Fibroblast of lung (primary cell): ENCODE data around the gene FYB2. TPM values are rescaled to one million over a fixed set of nuclear protein-coding genes. Genes with fewer than 3 reads are reported as not detected.

Experiments used
- DNase-seq, 2 donors: peaks; one replicate each; pipeline versions ENCODE4 v3.0.0 to v3.0.0-alpha.2; 2010; ENCODE audit warnings: low read depth in 2 of 2
- H2AFZ ChIP-seq: 2 replicates; pipeline ENCODE4 v1.5.1; 2012; ENCODE audit warnings: low read length, control low read depth, inconsistent platforms
- H3K27ac ChIP-seq: 2 replicates; pipeline ENCODE4 v1.5.1; 2011; ENCODE audit warnings: low read length, control low read depth; ENCODE audit not compliant: insufficient read depth
- H3K27me3 ChIP-seq: 2 replicates; pipeline ENCODE4 v1.5.1; 2011; ENCODE audit warnings: mild to moderate bottlenecking, low read length; ENCODE audit not compliant: control insufficient read depth, insufficient read depth
- H3K36me3 ChIP-seq: 2 replicates; pipeline ENCODE4 v1.5.1; 2011; ENCODE audit warnings: low read length; ENCODE audit not compliant: control insufficient read depth, insufficient read depth
- H3K4me1 ChIP-seq: 2 replicates; pipeline ENCODE4 v1.5.1; 2011; ENCODE audit warnings: low read length; ENCODE audit not compliant: control insufficient read depth, insufficient read depth; ENCODE audit errors: extremely low read depth
- H3K4me2 ChIP-seq: 2 replicates; pipeline ENCODE4 v1.5.1; 2011; ENCODE audit warnings: low read length, control low read depth; ENCODE audit not compliant: insufficient read depth; ENCODE audit errors: extremely low read depth
- H3K4me3 ChIP-seq, 4 experiments: fragments of 200-600 bp in 1 of 4; sonication (generic) in 1 of 4; replicated peaks in 1 of 4; 2 replicates each; pipeline ENCODE4 v1.5.1; 2011 to 2016; ENCODE audit warnings: low read length in 4 of 4, low read depth in 3 of 4, mild to moderate bottlenecking in 3 of 4, control low read depth in 2 of 4, inconsistent platforms in 1 of 4, mixed read lengths in 1 of 4; ENCODE audit not compliant: insufficient read depth in 1 of 4; ENCODE audit errors: control extremely low read depth in 1 of 4
- H3K79me2 ChIP-seq: 2 replicates; pipeline ENCODE4 v1.5.1; 2012; ENCODE audit warnings: mild to moderate bottlenecking, low read length, inconsistent platforms; ENCODE audit not compliant: control insufficient read depth, insufficient read depth
- H3K9ac ChIP-seq: 2 replicates; pipeline ENCODE4 v1.5.1; 2011; ENCODE audit warnings: mild to moderate bottlenecking, low read length, control low read depth; ENCODE audit not compliant: insufficient read depth
- H3K9me3 ChIP-seq: 2 replicates; pipeline ENCODE4 v1.5.1; 2012; ENCODE audit warnings: low read depth, low read length; ENCODE audit not compliant: control insufficient read depth, insufficient read depth
- H4K20me1 ChIP-seq: 2 replicates; pipeline ENCODE4 v1.5.1; 2011; ENCODE audit warnings: low read length; ENCODE audit not compliant: control insufficient read depth, insufficient read depth; ENCODE audit errors: extremely low read depth
- CTCF ChIP-seq, 2 donors: IDR thresholded peaks in 1 of 2; conservative IDR thresholded peaks in 1 of 2; 1 replicate in 1 of 2; 2 replicates in 1 of 2; pipeline ENCODE4 v1.5.1; 2011 to 2012; ENCODE audit warnings: low read length in 2 of 2, control low read depth in 1 of 2, inconsistent platforms in 1 of 2, low read depth in 1 of 2, mild to moderate bottlenecking in 1 of 2
- EZH2 ChIP-seq: IDR thresholded peaks from 2 replicates; pipeline ENCODE4 v1.5.1; 2012; ENCODE audit warnings: low read length, control low read depth, mild to moderate bottlenecking; ENCODE audit errors: missing control alignments
- polyA plus RNA-seq, 2 donors: library from polyadenylated mRNA; depleted of rRNA in 1 of 2; stranded (reverse) in 1 of 2; unstranded in 1 of 2; fragments of >200 nt; gene quantifications; 2 replicates each; pipeline ENCODE4 v1.2.1, GENCODE V29; 2011 to 2012; ENCODE audit warnings: missing spikeins in 1 of 2
- total RNA-seq: library from RNA; depleted of rRNA; stranded (reverse); fragments of >200 nt; gene quantifications from 2 replicates; pipeline ENCODE4 v1.2.1, GENCODE V29; 2014

The FYB2 gene
- total and polyA plus RNA-seq, 2 donors (not counting 1 experiment from before 2014, with no cell fraction given), result not detected

- no peak overlapping the region for H2AFZ ChIP-seq
Measured at GRCh38 chr1:56855190-56855589, 36.0 kb upstream of the FYB2 start.

GRCh38 chr1:56854521-56855099 lies 35.4 kb upstream of the FYB2 start, which contains the start of gene C8A:
TSS of gene C8A (plus strand) at chr1:56854797. CDS start at chr1:56854902, 105 bp downstream.
- Histone ChIP-seq H3K79me2 (no peaks in the 10 kb centered on the region), H2AFZ (no peak within 1 kb of the TSS), H3K4me1 (no peaks in the 10 kb centered on the region), H3K4me2 (no peak within 1 kb of the TSS), H3K9me3 (no peaks in the 10 kb centered on the region), H3K27me3 (no peaks in the 10 kb centered on the region), H3K27ac (no peak within 1 kb of the TSS), H3K36me3 (no peaks in the 10 kb centered on the region), H3K4me3 (no peak within 1 kb of the TSS), H4K20me1 (no peaks in the 10 kb centered on the region), H3K9ac (no peak within 1 kb of the TSS)
- TF ChIP-seq EZH2 (no peak), CTCF (conservative IDR thresholded peaks at IDR 0.05 in 1 of 2, IDR thresholded peaks at IDR 0.05 in 1 of 2; ENCODE audit: low read depth in 1 of 2, low read length in 2 of 2) (no peak)
- DNase-seq, result no peak

More at GRCh38 chr1:56855190-56855589, 36.0 kb upstream of the FYB2 start:
- no peak overlapping the region for H3K4me3 ChIP-seq
- no peaks in the 10 kb centered on the region for H3K36me3 ChIP-seq
- no peaks in the 10 kb centered on the region for H3K27me3 ChIP-seq
- no peak for DNase-seq
- no peaks in the 10 kb centered on the region for H3K9me3 ChIP-seq
- no peak overlapping the region for H3K4me2 ChIP-seq
- H3K79me2 ChIP-seq, result no peaks in the 10 kb centered on the region
- H3K9ac ChIP-seq, result no peak overlapping the region
- H4K20me1 ChIP-seq, result no peaks in the 10 kb centered on the region
- no peak for TF ChIP-seq EZH2
- no peak for TF ChIP-seq CTCF (conservative IDR thresholded peaks at IDR 0.05 in 1 of 2, IDR thresholded peaks at IDR 0.05 in 1 of 2; ENCODE audit: low read depth in 1 of 2, low read length in 2 of 2)
- no peak overlapping the region for H3K27ac ChIP-seq
- H3K4me1 ChIP-seq, result no peaks in the 10 kb centered on the region

GRCh38 chr1:56852476-56852875 lies 33.3 kb upstream of the FYB2 start:
- no peaks in the 10 kb centered on the region for H3K4me1 ChIP-seq
- H3K79me2 ChIP-seq, result no peaks in the 10 kb centered on the region
- no peaks in the 10 kb centered on the region for H3K9me3 ChIP-seq
- H2AFZ ChIP-seq, result no peak overlapping the region
- no peaks in the 10 kb centered on the region for H4K20me1 ChIP-seq
- H3K4me2 ChIP-seq, result no peak overlapping the region
- H3K27me3 ChIP-seq, result no peaks in the 10 kb centered on the region
- H3K36me3 ChIP-seq, result no peaks in the 10 kb centered on the region
- TF ChIP-seq EZH2 (no peak), CTCF (conservative IDR thresholded peaks at IDR 0.05 in 1 of 2, IDR thresholded peaks at IDR 0.05 in 1 of 2; ENCODE audit: low read depth in 1 of 2, low read length in 2 of 2) (no peak)
- no peak overlapping the region for H3K4me3 ChIP-seq
- no peak overlapping the region for H3K9ac ChIP-seq
- no peak overlapping the region for H3K27ac ChIP-seq
- no peak for DNase-seq
